Non-pigmented ciliary epithelial cell (primary cell): ENCODE results near the gene MYO16.

ENCODE experiments used
- DNase-seq: peaks from one replicate; pipeline ENCODE4 v3.0.0-alpha.2; 2010; ENCODE audit warnings: low read depth

Gene MYO16

GRCh38 chr13:108933061-108933460 lies 303.6 kb downstream of the MYO16 start:
- DNase-seq: no peak

DNA sequence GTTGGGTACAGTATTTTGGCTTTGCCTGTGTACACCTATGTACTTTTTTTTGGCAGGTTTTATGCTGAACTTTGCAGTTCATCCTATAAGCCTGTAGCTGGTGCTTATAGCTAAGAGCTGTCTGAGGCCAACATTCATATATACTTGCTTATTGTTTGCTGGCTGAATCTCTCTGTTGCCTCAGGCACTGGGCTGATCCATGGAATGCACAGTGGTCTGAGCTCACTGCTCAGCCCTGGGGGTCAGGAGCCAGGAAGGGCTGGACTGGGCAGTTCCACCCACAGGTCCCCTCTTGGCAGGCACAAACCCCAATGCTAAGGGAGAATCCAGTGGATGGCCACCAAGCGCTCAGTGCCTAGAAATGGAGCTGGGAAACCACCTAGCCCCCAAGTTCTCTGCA lies 308.7 kb downstream of the MYO16 start:
- DNase-seq: no peak

GRCh38 chr13:108940121-108940520 lies 310.7 kb downstream of the MYO16 start:
- DNase-seq: no peak

GRCh38 chr13:108943842-108944241 lies 314.4 kb downstream of the MYO16 start:
- no peak for DNase-seq

GRCh38 chr13:108944760-108945159 lies 315.3 kb downstream of the MYO16 start:
- no peak for DNase-seq

GRCh38 chr13:108947551-108948030 lies 318.2 kb downstream of the MYO16 start:
- DNase-seq: no peak

- DNase-seq: no peak
These were observed 318.9 kb downstream of the MYO16 start for GRCh38 chr13:108948251-108948671.

DNA sequence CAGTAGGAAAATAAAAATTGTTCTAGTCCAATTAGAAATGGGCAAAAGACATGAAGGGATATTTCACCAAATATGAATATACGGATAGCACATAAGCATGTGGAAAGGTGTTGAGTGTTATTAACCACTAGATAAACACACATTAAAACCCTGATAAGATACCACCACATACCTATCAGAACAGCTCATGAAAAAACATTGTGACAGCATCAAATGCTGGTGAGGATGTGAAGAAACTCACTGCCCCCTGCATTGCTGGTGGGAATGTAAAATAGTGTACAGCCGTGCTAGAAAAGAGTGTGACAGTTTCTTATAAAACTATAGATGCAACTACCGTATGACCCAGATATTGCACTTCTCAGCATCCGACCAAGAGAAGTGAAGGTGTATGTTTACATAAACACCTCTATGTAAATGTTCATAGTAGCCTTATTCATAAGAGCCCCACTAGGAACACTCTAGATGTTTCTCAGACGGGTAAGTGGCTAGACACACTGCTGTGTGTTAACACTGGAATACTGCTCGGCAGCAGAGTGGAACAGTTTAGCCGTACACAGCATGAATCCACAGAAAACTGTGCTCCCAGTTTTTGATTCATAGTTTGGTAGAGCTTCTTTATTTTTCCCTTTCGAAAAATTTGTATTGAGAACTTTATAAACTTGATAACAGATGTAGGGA lies 321.1 kb downstream of the MYO16 start:
- no peak for DNase-seq

DNA sequence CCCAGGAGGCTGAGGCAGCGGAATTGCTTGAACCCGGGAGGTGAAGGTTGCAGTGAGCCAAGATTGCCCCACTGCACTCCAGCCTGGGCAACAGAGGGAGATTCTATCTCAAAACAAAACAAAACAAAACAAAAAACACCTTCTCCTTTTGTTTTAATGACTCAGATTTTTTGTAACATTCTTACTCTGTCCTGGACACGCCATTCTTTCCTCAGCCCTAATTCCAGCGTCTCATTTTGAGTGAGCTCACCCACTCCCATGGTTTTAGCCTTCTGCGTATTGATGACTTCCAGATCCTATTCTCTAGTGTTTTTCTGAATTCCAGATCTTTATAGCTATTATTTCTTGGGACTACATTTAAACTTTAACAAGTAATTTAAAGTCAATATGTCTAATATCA lies 326.3 kb downstream of the MYO16 start:
- DNase-seq: no peak

- DNase-seq: peak; percentile 60
These were observed 328.1 kb downstream of the MYO16 start for GRCh38 chr13:108957369-108958012.

DNA sequence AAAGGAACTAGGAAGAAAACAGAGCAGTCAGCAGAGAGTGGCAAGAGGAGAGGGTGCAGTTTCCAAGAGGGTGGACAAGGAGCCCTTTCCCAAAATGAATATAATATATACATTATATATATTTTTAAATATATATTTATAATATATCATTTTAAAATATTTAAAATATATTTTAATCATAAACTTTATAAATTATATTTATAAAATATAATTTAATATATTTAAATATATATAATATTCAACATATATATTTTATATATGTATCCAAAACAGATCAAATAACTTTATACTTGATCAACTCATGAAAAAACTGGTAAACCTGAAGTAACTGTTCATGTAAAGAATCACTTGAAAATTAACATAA lies 328.6 kb downstream of the MYO16 start:
- DNase-seq: no peak

- no peak for DNase-seq
These were observed 329.8 kb downstream of the MYO16 start for GRCh38 chr13:108959234-108959633.

DNA sequence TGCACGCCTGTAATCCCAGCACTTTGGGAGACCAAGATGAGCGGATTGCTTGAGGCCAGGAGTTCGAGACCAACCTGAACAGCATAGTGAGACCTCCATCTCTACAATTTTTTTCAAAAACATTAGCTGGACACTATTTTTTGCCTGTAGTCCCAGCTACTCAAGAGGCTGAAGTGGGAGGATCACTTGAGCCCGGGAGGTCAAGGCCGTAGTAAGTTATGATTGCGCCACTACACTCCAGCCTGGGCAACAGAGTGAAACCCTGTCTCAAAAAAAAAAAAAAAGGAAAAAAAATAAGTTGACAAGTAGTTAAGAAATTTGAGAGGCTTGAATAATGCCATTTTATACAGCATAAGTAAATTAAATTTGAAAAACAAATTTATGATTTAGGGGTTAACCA lies 330.6 kb downstream of the MYO16 start:
- no peak for DNase-seq

GRCh38 chr13:108961542-108962125 lies 332.2 kb downstream of the MYO16 start:
- DNase-seq: no peak

DNA sequence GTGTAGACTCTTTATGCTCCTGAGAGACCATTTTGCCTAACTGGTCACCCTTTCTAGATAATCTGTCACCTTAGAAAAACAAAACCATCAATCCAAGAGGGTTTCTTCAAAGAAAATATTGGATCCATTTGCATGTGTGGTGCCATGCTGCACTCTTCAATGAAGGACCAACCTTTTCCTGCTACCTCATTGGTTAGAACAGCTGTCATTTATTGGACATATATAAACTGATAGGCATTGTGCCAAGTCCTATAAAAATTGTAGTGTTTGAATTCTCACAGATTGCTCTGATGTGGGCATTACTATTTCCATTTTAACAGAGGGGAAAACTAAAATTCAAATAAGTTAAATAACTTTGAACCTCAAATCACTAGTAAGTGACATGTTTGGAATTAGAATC lies 333.2 kb downstream of the MYO16 start:
- no peak for DNase-seq

- no peak for DNase-seq
These were observed 333.9 kb downstream of the MYO16 start for GRCh38 chr13:108963276-108963810.

- DNase-seq: no peak
These were observed 334.6 kb downstream of the MYO16 start for GRCh38 chr13:108963846-108964600.

DNA sequence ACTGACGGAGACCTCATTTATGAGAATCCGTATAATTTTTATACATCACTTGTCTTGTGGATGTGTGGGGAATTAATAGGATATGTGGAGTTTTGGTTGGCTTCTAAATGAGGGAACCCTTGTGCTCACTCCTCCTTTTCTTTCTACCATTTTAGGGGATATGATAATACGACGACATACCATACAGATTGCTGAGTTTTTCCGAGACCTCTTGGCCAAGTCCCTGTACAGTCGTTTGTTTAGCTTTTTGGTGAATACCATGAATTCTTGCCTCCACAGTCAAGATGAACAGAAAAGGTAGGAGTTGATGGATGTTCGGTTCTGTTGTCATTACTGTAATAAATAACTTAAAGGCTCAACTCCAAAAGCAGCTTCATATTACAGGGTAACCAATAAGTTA lies 335.2 kb downstream of the MYO16 start:
- DNase-seq: no peak

DNA sequence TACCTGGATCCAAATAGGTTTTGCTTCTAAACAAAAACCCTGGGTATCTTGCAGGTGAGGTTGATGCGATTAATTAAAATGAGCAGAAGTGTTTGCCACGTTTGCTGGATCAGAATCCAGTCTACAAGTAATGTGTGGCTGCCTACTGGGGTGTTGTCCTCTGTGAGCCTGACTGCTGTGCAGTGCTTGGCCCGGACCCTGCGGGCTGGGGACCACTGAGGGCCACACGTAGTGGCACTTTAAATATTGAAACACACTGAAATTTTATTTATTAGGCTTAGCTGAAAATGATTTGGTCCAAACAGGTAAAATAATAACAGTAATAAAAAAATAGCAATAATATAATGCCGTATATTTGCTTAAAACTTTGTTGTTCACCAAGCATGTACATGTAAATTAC lies 338.0 kb downstream of the MYO16 start:
- no peak for DNase-seq

- no peak for DNase-seq
These were observed 339.2 kb downstream of the MYO16 start for GRCh38 chr13:108968566-108968965.

DNA sequence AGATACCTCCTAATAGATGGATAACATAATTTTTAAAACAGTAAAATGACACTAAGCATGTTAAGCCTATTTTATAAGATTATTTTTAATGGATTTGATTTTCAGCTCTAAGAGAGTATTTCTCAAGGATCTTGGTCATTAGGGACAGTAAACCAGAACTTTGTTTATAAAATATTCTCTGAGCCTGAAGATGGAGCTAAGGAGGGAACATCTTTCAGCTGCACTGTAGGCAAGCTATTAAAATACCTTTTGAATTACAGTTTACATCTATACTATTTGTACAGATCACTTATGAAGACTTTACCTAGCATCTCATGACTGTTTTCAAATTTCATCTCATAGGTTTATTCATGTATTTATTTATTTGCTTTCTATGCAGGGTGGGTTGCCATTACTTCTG lies 345.3 kb downstream of the MYO16 start:
- no peak for DNase-seq

GRCh38 chr13:108980237-108980636 lies 350.8 kb downstream of the MYO16 start:
- DNase-seq: no peak

DNA sequence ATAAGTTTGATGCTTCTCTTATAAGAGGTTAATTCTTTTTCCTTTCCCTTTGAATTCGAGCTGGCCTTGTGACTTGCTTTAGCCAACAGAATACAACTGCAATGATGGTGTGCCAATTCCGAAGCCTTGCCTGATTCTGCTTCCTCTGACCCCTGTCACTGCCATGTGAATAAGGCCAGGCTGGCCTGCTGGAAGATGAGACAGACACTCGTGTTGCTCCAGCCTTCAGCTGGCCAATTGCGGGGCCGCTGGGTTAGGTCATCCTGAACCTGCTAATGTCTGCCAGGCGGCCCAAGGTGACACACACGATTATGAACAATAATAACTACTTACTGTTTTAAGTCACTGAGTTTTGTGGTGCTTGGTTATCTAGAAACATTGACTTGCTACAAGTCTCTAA lies 352.0 kb downstream of the MYO16 start:
- DNase-seq: no peak
